Mucosa of descending colon (tissue), 3 donors: ENCODE results near the gene CHD5. TPM values are rescaled to one million over a fixed set of nuclear protein-coding genes. Genes with fewer than 3 reads are reported as not detected.
A peak's percentile ranks its signal among the peaks of the same experiment; 100 is the strongest.

ENCODE experiments used
- ATAC-seq: fragments of 200-7000 bp; cut with Tn5 transposase; one replicate; pipeline ENCODE4 v1.9.1; 2020; ENCODE audit warnings: mild to moderate bottlenecking, moderate library complexity
- DNase-seq, 3 donors: peaks; one replicate each; pipeline ENCODE4 v3.0.0-alpha.2; 2020
- H3K36me3 ChIP-seq: fragments of 200-600 bp; one replicate; pipeline ENCODE4 v1.8.0; 2021; ENCODE audit warnings: low read depth, mild to moderate bottlenecking
- H3K4me1 ChIP-seq: fragments of 200-600 bp; one replicate; pipeline ENCODE4 v1.8.0; 2021; ENCODE audit warnings: low read depth, mild to moderate bottlenecking
- H3K4me3 ChIP-seq: fragments of 200-600 bp; one replicate; pipeline ENCODE4 v1.8.0; 2021; ENCODE audit warnings: mild to moderate bottlenecking
- H3K9me3 ChIP-seq: fragments of 200-600 bp; one replicate; pipeline ENCODE4 v1.8.0; 2021; ENCODE audit warnings: mild to moderate bottlenecking
- CTCF ChIP-seq: fragments of 200-600 bp; IDR thresholded peaks from one replicate; pipeline ENCODE4 v1.8.0; 2022; ENCODE audit warnings: antibody characterized with exemption, mild to moderate bottlenecking
- intact Hi-C, 2 donors: fragments of 100-400 bp; cut with DNase I in 1 of 2; cut with micrococcal nuclease in 1 of 2; formaldehyde crosslinking; loops; one replicate each; pipeline versions ENCODE4 v1.11.0 to v1.11.1; 2022; cut with DNase I, micrococcal nuclease
- total RNA-seq, 3 donors: library from RNA; stranded (reverse); fragmentation: NEBNext Ultra II Directional in 2 of 3; extraction: Animal tissue kit (Norgen Biotek cat#: 25700) in 2 of 3; gene quantifications; one replicate each; pipeline versions ENCODE4 v1.2.1 to v1.2.4, GENCODE V29; 2021 to 2023
- donor health status: DM: no; HTN: no; CAD: no; lungs with moderate emphysema.
- donor health status: DM: no; HTN: no; CAD: no.
- donor health status: DM: no; HTN: yes; CAD: no.

Gene CHD5
- total RNA-seq, 3 donors from 2014 or later: 0.17 to 2.1 (median 0.22) TPM

DNA sequence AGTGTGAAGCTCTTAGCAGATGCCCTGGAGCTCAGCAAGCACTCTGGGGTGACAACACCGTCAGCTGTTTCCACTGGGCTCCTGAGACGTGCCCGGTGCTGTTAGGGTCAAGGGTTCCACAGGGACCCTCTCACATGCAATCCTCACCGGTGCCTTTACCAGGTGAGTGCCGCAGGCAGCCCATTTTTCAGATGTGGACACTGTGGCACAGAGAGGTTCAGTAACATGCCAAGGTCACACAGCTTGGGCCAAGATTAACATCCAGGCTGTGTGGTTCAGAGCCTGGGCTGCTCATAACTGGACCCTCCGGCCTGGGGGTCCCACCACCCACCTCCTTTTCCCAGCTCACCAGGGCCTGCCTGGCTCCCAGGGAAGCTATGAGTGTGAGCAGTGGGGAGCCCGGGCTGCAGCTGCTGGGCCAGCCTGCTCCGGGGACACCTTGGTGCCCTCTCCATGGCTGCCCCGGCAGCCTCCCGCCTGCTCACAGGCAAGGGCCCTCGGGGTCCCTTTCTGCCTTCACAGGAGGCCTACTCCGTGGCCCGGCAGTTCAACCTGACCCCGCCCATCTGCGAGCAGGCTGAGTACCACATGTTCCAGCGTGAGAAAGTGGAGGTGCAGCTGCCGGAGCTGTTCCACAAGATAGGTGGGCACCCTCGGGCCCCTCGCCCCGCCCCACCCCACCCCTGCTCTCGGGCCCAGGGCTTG is 85.2 kb downstream of the CHD5 start:
- ATAC-seq: no peak
- H3K4me1 ChIP-seq: no peaks in the 10 kb centered on the region
- intact Hi-C loops: no loop called here
- no peak overlapping the region for H3K4me3 ChIP-seq
- peak in 1 of 3 donors; percentile 45 for DNase-seq
- no peaks in the 10 kb centered on the region for H3K9me3 ChIP-seq
- TF ChIP-seq CTCF: no peak
- no peaks in the 10 kb centered on the region for H3K36me3 ChIP-seq

GRCh38 chr1:6094246-6094645 is 85.9 kb downstream of the CHD5 start:
- TF ChIP-seq CTCF: no peak
- H3K4me3 ChIP-seq: no peak overlapping the region
- intact Hi-C loops: no loop called here

DNA sequence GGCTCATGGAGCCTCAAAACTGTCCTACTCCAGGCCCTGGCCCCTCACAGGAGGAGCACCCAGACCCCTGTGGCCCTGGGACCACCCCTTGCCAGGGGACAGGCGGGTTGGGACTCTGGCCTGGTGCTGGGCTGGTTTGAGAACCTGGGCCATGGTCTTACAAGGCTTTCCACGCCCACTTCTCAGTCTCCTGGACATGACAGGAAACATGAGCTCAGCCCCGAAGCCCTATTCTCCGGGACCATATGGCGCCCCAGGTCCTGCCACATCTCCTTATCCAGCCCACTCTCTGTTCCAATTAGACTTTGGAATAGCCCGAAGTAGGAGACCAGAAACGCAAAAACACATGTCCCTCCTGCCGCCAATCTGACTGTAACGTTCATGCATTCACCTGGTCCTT is 86.5 kb downstream of the CHD5 start:
- H3K36me3 ChIP-seq: no peaks in the 10 kb centered on the region
- intact Hi-C loops: no loop called here
- ATAC-seq (no peak), DNase-seq (peak in 1 of 3 donors; percentile 19)
- no peak overlapping the region for H3K4me3 ChIP-seq
- no peak for TF ChIP-seq CTCF
- no peaks in the 10 kb centered on the region for H3K9me3 ChIP-seq
- no peaks in the 10 kb centered on the region for H3K4me1 ChIP-seq

More at GRCh38 chr1:6094246-6094645, 85.9 kb downstream of the CHD5 start:
- H3K36me3 ChIP-seq: no peaks in the 10 kb centered on the region
- no peaks in the 10 kb centered on the region for H3K9me3 ChIP-seq
- ATAC-seq: no peak
- H3K4me1 ChIP-seq: no peaks in the 10 kb centered on the region
- peak in 1 of 3 donors; percentile 48 for DNase-seq

DNA sequence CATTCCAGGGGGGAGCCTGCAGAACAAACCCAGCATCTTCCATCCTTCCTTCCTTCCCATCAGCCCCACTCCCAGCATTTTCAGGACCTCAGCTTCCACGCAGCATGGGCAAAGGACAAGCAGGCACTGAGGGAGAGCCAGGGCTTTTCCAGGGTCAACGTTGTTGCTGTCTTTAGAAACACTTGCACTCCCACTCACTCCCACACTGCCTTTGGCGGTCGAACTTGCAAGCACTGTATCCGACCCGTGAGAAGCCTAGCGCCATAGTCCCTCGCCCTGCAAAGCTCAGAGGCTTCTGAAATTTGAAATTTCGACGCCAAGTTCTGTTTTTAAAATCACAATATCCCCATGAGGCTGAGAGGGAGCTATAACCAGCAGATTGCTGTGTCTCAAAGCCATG is 87.0 kb downstream of the CHD5 start:
- Histone ChIP-seq H3K9me3 (no peaks in the 10 kb centered on the region), H3K4me1 (no peaks in the 10 kb centered on the region), H3K36me3 (no peaks in the 10 kb centered on the region), H3K4me3 (no peak overlapping the region)
- TF ChIP-seq CTCF: no peak
- no peak for DNase-seq
- ATAC-seq: no peak
- intact Hi-C loops: no loop called here

DNA sequence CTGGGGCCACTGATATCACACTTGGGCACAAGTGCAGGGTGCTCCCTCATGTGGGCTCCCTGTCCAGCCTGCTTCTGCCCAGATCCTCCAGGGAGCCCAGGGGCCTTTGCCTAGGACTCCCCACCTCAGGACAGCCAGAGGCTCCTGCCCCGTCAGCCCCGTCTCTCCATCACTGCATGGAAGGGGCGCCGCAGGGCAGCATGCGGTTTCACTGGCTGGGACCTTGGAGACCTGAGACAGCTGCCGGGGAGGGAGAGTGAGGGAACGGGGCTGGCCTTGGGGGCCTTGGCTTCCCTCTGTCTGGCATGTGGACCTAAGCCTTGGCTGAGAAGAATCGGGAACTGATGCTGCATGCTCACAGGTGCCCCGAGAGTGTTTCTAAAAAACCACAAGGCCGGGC is 87.9 kb downstream of the CHD5 start:
- H3K36me3 ChIP-seq: no peaks in the 10 kb centered on the region
- DNase-seq: peak in 1 of 3 donors; percentile 36
- TF ChIP-seq CTCF: no peak

GRCh38 chr1:6091823-6092109 is 88.4 kb downstream of the CHD5 start:
- DNase-seq (peak in 1 of 3 donors; percentile 29), ATAC-seq (no peak)
- Histone ChIP-seq H3K4me3 (no peak overlapping the region), H3K36me3 (no peaks in the 10 kb centered on the region), H3K4me1 (no peaks in the 10 kb centered on the region), H3K9me3 (no peaks in the 10 kb centered on the region)
- intact Hi-C loops: no loop called here
- no peak for TF ChIP-seq CTCF

More for the DNA sequence above, 87.9 kb downstream of the CHD5 start:
- no peak for ATAC-seq
- intact Hi-C loops: no loop called here
- Histone ChIP-seq H3K9me3 (no peaks in the 10 kb centered on the region), H3K4me1 (no peaks in the 10 kb centered on the region), H3K4me3 (no peak overlapping the region)
